Vagina (tissue), 2 donors: Measurements from ENCODE around the gene MEI1.

Source experiments
- POLR2A ChIP-seq, 2 donors: fragments of 450-650 bp; IDR thresholded peaks; one replicate each; pipeline ENCODE4 v1.6.1; 2017; ENCODE audit warnings: antibody characterized with exemption in 2 of 2, mild to moderate bottlenecking in 2 of 2, moderate library complexity in 2 of 2
- POLR2AphosphoS5 ChIP-seq, 2 donors: sonication (generic); formaldehyde crosslinking; IDR thresholded peaks; one replicate each; pipeline ENCODE4 v1.9.0; 2017; ENCODE audit warnings: antibody characterized with exemption in 2 of 2, mild to moderate bottlenecking in 2 of 2, low read depth in 1 of 2; ENCODE audit not compliant: insufficient read depth in 1 of 2
- TF ChIP-seq, protein P1 (sequence below), 3 experiments: fragments of 450-650 bp in 2 of 3; fragments of 200-600 bp in 1 of 3; sonication (generic) in 1 of 3; IDR thresholded peaks; one replicate each; pipeline ENCODE4 v1.5.1; 2017 to 2019; ENCODE audit warnings: antibody characterized with exemption in 3 of 3, mild to moderate bottlenecking in 2 of 3, moderate library complexity in 2 of 3

DNA sequence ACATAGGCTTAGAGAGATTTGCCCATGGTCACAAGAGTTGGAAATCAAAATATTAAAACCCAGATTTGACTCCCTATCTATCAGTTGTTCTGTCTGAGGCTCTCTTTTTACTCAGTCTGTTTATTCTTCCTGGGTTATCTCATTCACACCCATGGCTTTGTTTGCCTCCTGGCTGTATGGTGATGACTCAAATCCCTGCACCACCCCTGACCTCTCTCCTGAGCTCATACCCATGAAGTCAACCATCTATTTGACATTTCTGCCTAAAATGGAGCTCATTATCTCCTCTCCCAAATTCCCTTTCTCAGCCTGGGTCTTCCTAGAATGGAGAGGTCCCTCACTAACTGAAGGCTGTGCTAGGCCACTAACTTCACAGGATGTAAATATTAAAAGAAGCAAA is 73.3 kb downstream of the MEI1 start:
- TF ChIP-seq POLR2A (IDR thresholded peaks at IDR 0.05) (no peak), POLR2AphosphoS5 (IDR thresholded peaks at IDR 0.05; ENCODE audit: insufficient read depth in 1 of 2, low read depth in 1 of 2) (no peak)
- TF ChIP-seq, protein P1, sequence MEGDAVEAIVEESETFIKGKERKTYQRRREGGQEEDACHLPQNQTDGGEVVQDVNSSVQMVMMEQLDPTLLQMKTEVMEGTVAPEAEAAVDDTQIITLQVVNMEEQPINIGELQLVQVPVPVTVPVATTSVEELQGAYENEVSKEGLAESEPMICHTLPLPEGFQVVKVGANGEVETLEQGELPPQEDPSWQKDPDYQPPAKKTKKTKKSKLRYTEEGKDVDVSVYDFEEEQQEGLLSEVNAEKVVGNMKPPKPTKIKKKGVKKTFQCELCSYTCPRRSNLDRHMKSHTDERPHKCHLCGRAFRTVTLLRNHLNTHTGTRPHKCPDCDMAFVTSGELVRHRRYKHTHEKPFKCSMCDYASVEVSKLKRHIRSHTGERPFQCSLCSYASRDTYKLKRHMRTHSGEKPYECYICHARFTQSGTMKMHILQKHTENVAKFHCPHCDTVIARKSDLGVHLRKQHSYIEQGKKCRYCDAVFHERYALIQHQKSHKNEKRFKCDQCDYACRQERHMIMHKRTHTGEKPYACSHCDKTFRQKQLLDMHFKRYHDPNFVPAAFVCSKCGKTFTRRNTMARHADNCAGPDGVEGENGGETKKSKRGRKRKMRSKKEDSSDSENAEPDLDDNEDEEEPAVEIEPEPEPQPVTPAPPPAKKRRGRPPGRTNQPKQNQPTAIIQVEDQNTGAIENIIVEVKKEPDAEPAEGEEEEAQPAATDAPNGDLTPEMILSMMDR (IDR thresholded peaks at IDR 0.05) = no peak
